Stimulated activated CD4-positive, alpha-beta T cell treated with anti-CD3 and anti-CD28 coated beads, Interleukin-12 subunit alpha, Interleukin-12 subunit beta, amount 100 ng/mL, for 4 hours (primary cell): ENCODE measurements around the gene SUPV3L1.
"Not testable (repeated sequence)": the region's sequence is repeated elsewhere in the genome, so short reads cannot be mapped to it uniquely, and the experiment has no call there.

Source experiments
- DNase-seq: peaks from one replicate; pipeline ENCODE4 v3.0.0-alpha.2; 2020

The SUPV3L1 gene

DNA sequence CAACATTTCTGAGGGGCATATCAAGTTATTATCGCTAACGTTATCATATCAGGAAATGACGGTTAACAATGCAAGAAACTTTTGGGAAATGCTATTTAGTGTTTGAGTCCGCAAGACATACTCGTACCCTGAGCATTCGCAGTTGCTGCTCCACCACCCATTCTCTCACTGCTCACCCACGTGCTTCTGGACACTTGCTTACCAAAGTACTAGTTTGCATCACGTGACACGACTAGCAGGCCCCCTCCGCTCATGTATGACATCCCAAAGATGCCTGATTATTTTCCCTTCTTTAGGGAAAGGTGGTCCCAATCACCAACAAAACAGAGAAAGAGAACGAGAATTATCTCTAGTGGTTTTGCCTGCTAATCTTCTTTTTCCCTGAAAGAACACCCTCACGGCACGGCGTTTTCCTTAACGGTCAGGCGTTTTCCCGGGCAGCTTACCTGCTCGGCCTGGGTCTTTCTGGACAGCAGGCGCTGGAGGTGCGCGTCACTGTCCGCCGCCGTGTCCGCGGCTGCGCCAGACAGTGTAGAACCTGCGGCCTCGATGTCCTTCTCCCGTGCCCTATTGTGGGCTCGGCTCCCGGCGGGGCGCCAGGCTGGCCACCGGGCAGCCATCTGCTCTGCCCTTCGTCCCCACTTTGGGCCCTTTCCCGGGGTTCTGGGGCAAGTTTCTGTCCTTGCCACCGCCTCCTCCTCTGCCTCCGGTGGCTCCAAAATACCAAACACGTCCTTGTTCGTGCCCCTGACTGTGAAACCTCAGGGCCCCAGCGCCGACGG, at the start of gene SUPV3L1:
Gene SUPV3L1 (plus strand): TSS at position 492 of the 782 bp plus-strand sequence. CDS start 58 bp downstream, at position 550.
- DNase-seq = peak; percentile 82

DNA sequence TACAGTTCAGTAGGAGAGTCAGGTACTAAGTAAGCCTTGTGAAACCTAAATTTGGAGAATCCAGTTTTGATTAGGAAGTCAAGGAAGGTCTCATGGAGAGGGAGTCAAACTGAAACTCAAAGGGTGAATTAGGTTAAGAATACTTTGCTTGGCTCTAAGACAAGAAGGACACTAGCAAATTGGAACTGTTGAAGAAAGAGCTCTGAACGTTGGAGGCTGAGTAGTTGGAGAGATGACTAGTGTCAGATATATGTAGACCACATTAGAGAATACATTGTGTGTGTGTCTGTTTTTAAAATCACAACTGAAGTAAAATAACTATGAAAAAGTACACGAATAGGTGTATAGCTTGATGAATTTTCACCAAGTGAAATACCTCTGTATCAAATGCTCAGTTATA, 49.8 kb upstream of the SUPV3L1 start:
- no peak for DNase-seq

GRCh38 chr10:69139961-69140360, 40.1 kb upstream of the SUPV3L1 start:
- DNase-seq = no peak

DNA sequence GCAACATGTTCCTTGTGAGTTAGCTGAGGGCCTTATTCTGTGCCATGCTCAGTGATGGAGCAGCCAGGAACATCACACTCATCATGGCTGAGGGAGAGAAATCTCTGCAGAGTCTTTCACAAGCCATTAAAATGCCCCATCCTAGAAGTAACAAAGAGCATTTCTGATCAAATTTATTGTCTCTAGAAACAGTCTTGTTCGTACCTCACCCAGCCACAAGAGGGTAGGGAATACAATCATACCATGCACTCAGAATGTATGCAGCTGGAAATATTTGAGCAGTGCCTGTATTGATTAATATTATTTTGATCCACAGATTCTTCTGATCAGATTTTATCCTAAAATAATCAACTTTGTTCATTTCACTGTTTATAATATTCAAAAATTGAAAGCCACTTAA, 38.7 kb upstream of the SUPV3L1 start:
- no peak for DNase-seq

DNA sequence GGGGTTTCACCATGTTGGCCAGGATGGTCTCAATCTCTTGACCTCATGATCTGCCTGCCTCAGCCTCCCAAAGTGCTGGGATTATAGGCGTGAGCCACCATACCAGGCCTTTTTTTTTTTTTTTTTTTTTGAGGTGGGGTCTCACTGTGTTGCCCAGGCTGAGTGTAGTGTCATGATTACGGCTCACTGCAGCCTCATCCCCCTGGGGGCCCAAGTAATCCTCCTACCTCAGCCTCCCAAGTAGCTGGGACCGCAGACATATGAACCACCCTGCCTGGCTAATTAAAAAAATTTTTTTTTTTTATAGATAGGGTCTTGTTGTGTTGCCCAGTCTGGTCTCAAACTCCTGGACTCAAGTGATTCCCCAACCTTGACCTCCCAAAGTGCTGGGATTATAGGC, 38.0 kb upstream of the SUPV3L1 start:
- DNase-seq = not testable (repeated sequence)

GRCh38 chr10:69142983-69143382, 37.1 kb upstream of the SUPV3L1 start:
- DNase-seq = no peak

DNA sequence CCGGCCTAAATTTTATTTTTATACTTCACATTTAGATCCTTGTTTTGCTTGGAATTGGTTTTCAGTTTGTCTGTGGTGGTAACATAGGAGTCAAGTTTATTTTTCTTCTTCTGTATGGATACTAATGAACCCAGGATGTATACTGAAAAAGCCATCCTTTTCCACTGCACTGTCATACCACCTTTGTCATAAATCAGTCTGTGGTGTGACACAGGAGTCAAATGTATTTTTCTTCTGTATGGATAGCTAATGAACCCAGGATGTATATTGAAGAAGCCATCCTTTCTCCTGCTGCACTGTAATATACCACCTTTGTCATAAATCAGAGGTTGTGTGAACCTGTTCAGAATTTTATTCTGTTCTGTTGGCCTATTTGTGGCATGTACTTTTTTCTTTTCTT, 34.7 kb upstream of the SUPV3L1 start:
- no peak for DNase-seq

- no peak for DNase-seq
Observed at GRCh38 chr10:69145864-69146263, 34.2 kb upstream of the SUPV3L1 start.

DNA sequence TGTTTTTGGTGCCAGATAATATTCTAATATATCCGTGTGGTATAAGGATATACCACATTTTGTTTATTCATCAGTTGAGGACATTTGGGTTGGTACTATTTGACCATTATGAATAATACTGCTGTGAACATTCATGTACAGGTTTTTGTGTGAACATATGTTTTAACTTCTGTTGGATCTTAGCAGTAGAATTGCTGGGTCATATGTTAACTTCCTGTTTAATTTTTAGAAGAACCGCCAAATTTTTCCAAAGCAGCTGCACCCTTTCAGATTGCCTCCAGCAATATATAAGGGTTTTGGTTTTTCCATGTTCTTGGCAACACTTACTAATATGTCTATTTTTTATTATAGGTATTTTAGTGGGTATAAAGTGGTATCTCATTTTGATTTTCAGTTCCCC, 33.3 kb upstream of the SUPV3L1 start:
- no peak for DNase-seq

GRCh38 chr10:69151984-69152383, 28.1 kb upstream of the SUPV3L1 start:
- DNase-seq = no peak

GRCh38 chr10:69153227-69153626, 26.8 kb upstream of the SUPV3L1 start:
- DNase-seq = no peak

- DNase-seq = no peak
Observed at GRCh38 chr10:69160809-69161241, 19.2 kb upstream of the SUPV3L1 start.

- DNase-seq = no peak
Observed at GRCh38 chr10:69168493-69168892, 11.5 kb upstream of the SUPV3L1 start.

- DNase-seq = no peak
Observed at GRCh38 chr10:69172241-69172982, 7.6 kb upstream of the SUPV3L1 start.

GRCh38 chr10:69175326-69175725, 4.7 kb upstream of the SUPV3L1 start:
- not testable (repeated sequence) for DNase-seq

- DNase-seq = no peak
Observed at GRCh38 chr10:69176823-69177222, 3.2 kb upstream of the SUPV3L1 start.

GRCh38 chr10:69179089-69179742, 818 bp upstream of the SUPV3L1 start:
- DNase-seq = peak; percentile 10

DNA sequence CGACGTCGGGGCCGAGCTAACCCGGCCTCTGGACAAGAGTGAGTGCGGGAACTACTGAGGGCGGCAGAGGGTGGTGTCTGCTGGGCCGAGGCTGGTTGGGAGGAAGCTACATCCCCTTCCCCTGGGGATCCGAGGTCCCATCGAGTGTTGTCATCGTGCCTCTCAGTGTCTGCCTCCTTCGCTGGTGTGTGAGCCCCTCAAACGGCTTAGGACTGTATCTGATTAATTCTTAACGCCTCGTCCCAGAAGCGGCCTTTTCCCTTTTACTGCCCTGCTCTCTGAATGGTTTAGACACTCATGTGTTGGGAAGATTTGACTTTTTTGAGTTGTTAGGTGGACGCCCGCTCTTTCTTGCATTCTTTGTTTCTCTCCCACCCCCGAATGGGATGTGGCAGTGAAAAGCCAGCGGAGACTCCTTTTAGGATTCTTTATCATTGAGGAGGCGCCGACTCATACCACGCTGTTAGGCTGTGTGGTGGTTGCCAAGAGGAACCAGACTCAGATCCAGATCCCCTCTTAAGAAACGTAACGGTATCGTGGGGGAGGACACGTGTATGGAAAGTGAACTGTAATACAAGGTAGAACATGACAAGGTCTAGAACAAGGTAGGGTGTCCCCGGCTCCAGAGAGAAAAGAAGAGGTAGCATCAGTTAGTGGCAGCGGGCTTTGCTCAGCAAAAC, 631 bp downstream of the SUPV3L1 start:
- DNase-seq = no peak

- DNase-seq = no peak
Observed at GRCh38 chr10:69181433-69181832, 1.4 kb downstream of the SUPV3L1 start.

DNA sequence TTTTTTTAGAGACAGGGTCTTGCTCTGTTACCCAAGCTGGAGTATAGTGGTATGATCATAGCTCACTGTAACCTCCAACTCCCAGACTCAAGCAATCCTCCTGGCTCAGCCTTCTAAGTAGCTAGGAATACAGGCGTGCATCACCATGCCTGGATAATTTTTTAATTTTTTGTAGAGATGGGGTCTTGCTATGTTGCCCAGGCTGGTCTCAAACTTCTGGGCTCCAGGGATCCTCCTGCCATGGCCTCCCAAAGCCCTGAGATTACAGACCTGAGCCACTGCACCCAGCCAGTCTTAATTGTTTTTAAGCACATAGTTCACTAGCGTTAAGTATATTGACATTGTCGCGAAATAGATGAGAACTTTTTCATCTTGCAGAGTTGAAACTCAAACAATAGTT, 2.0 kb downstream of the SUPV3L1 start:
- no peak for DNase-seq

DNA sequence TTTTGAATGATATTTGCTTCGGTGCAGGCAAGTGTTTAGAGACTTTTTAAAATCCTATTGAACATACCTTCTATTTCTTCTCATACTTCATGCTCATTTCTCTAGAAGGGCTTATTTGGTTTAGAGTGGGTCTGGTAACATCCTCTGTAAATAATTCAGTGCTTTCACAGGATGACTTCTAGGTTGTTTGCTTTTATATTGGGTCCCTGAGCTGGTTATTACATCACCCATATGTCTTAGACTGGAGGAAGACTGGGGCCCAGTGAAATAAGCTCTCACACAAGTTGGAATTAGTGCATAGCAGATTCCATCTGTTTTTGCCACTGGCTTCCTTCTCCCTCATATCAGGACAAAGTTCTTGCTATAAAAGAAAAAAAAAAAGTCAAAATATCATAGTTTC, 6.5 kb downstream of the SUPV3L1 start:
- DNase-seq = no peak

GRCh38 chr10:69201045-69201444, 21.0 kb downstream of the SUPV3L1 start:
- DNase-seq = no peak

DNA sequence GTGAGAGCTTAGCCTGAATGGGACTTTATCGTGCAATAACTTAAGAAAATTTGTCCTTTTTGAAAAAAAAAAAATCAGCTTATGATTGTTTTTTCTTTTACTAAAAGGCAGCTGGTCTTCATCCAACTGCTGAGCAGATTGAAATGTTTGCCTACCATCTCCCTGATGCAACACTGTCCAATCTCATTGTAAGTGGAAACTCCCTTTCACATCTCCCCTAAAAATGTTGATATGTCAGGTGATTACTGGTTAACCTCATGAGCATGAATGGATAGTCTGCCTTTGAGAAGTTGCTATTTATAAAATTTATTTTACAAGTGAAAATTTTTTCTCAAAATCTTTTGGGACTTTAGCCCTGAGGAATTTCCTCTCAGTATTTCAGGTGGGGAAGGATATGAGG, 22.3 kb downstream of the SUPV3L1 start:
- DNase-seq = no peak
